ENCODE measurements around the gene DAP3.
"Not testable (repeated sequence)": the region's sequence is repeated elsewhere in the genome, so short reads cannot be mapped to it uniquely, and the experiment has no call there.

GRCh38 chr1:155642559-155643180 lies 46.2 kb upstream of the DAP3 start:
- not testable (repeated sequence) for TF ChIP-seq CTCF (conservative IDR thresholded peaks at IDR 0.05 in 1 of 2, IDR thresholded peaks at IDR 0.05 in 1 of 2; ENCODE audit: extremely low read depth in 1 of 2, insufficient read depth in 1 of 2, low read depth in 1 of 2, low read length in 2 of 2); EZH2 (IDR thresholded peaks at IDR 0.05; ENCODE audit: borderline replicate concordance, low read length)

Data from mammary epithelial cell (primary cell).